GDM1 (cell line): ENCODE measurements around the gene FAM53A.
"Not testable (repeated sequence)": the region's sequence is repeated elsewhere in the genome, so short reads cannot be mapped to it uniquely, and the experiment has no call there.

Experiments used
- DNase-seq: peaks from one replicate; lab custom pipeline; 2025; lab: John Stamatoyannopoulos, UW

The FAM53A gene

DNA sequence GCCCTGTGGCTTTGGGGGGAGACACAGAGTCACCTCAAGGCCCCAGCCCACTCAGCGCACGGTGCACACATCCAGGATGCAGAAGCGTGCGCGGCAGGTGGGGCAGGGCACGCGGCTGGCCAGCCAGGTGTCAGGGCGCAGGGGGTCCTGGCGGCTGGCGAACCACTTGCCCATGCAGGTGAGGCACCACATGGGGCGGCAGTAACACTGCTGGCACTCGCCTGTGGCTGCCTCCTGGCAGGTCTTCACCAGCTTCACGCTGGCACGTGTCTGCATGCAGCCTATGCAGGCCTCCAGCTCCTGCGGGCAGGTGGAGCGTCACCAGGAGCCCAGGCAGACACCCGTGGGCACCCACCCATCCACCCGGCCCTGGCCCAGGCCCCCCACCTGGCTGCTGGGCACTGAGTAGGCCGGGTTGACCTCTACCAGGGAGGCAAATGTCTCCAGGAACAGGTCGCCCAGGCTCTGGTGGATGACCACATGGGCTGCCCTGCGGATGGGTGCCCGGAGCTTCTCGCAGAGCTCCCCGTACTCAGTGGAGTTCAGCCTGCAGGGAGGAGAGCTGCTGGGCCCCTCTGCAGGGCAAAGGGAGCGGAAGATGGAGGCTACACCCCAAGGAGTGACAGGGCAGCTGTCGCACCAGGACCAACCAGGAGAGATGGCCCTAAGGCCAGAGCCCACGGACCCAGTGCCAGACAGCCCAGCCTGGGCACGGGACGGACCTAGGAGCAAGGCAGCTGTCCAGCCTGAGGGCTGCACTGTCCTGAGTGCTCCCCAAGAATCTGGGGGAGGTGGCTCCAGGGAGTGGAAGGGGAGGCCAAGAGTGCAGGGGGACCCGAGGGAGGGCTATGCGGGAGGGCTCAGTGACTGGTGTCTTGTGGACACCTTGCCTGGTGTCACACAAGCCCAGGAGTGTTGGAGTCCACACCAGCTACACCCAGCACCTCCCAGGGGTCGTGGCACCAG is 33.3 kb upstream of the FAM53A start:
- DNase-seq: no peak

DNA sequence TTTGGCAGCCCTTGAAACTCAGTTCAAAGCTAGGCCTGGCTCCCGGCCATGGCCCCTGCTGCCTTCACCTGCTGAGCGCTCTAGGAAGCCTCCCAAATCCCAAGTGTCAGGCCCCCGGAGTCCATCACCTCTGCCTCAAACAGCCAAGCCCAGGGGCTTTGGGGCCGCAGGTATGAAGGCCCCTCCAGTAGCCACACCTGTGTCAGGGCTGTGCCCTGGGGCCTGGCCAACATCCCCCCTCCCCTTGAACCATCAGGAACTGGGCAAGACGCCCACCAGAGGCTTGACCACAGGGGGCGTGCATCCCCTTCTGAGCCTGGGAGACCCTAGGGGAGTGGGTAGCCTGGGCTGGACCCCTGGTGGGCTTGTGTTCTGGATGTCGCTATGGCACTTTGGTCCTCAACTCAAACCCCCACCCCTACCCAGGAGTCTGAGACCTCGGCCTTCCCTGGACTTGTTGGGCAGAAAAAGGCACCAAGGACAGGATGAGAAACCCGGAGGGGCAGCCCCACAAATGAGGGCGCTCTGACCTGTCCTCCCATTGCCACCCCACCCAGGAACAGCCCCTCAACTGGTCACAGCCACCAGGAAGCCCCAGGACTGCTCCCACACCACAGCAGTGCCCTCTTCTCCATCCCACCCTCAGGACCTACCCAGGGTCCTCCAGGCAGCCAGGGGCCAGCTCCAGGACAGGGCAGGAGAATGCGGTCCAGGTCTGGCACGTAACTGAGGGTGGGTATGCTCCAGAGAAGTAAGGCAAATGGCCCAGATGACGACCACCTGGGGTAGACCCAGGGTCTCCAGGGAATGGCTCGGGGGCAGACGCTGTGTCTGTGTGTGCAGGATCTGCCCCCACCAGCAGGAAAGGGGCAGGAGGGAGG is 32.2 kb upstream of the FAM53A start:
- DNase-seq: no peak

DNA sequence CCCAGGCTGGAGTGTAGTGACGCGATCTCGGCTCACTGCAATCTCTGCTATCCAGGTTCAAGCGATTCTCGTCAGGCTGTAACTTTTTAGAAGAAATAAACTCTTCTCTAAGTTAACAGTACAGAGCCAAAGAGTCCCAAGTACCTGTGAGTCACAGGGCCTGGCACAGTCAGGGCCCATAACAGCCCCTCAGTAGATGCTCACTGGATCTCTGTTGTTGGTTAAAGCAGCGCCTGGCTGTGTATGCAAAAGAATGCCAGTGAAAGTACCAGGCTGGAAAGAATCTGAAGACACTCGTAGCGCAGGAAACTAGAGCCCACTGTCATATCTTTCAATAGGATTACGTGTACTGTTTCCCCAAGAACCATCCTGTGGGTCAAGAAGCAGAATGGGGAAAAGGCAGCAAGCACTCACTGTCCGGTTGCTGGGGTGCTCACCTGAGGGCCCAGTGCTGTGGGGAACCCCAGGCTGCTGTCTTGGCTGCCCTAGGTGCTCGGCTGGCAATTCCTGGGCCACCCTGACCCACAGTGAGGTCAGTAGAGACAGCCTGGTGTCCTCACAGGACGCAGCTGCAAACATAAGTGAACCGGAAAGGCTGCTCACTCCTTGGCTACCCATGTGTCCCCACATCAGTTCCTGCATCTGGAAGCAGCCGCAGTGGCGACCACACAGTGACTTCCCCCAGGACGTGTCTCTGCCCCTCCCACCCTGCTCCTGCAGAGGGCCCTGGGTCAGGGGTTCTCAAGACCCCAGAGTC is 31.1 kb upstream of the FAM53A start:
- peak; percentile 56 for DNase-seq

DNA sequence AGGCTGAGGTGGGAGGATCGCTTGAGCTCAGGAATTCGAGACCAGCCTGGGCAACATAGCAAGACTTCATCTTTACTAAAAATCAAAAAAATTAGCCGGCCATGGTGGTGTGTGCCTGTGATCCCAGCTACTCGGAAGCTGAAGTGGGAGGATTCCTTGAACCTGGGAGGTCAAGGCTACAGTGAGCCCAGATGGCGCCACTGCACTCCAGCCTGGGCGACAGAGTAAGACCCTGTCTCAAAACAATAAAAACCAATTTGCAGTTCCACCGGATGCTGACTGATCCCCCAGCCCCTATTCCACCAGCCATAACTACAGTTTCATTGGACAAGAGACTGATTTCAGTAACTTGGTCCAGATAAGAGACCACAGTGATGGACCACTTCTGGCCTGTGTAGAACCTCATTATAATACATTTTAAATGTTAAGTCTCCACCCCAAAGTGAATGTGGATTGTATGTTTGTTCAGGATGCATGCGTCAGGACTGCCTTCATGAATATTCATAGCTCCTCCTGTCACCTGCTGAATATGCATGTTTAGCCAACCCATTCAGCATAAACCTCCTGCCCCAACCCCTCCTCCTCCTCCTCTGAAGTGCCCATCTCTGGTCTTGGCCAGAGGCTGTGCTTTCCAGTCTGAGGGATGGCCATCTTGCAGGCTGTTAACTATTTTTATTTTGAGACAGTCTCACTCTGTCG is 30.3 kb upstream of the FAM53A start:
- DNase-seq: no peak

DNA sequence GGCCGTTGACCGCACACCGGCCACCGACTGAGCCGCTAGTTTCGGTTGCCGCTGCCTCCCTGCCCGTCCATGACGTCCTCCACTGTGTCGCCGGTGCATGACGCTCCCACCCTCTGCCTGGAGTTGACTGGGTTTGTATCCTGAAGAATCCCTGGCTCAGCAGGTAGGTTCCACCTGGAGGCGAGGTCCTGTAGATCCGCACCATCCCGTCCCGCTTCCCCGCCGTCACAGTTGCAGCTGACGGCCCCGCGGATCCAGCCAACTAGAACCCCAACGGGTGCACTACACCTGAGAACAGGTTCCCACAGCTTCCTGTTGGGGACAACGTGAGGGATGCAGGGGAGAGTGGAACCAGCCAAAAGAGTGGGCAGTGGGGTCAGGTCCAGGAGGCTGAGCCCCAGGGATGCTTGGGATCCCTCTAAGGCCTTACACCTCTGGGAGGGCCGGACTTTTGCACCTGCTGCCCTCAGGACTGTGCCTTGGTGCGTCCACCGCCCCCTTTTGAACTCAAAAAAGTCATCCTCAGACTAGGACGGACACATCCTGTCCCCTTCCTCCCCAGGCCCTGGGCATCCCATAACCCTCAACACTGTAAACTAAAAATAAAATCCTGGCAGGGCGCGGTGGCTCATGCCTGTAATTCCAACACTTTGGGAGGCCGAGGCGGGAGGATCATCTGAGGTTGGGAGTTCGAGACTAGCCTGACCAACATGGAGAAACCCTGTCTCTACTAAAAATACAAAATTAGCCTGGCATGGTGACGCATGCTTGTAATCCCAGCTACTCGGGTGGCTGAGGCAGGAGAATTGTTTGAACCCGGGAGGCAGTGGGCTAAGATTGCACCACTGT is 29.1 kb upstream of the FAM53A start:
- no peak for DNase-seq

DNA sequence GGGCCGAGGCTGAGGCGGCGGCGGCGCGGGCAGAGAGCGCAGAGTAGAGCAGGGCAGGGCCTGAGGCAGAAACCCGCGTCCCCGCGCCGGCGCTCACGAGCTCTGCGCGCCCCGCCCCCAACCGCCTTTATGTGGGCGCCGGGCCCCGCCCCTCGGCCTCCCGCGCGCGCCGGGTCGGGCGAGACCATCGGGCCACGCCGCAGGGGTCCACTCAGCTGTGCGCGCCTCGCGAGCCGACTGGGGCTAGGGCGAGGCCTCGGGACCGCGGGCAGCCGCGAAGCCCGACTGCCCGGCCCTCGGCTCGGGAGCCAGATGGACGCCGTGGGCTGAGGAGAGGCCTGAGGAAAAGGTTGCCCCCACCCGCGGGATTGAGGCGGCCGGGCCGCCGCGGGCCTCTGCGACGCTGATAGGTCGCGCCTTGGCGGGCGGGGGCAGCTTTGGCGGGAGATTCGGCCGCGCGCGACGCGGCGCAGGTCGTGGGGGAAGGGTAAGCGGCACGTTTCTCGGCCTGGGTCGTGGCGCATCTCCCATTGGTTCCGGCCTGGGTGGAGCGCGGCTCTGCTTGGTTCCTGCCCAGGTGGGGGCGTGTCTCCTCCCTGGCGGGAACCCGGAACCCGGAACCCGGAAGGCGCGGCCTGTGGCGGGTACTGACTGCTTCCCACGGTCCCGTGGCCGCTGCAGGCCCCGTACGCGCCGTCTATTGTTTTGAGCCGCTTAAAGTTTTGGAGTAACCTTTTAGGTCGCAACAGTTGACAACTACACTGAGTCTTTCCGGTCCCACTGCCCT is 28.3 kb upstream of the FAM53A start, which contains the start of gene SLBP:
Gene SLBP, minus strand, starts transcription at position 104 of the 787 bp plus-strand sequence. CDS start 131 bp downstream, outside the sequence.
- peak; percentile 98 for DNase-seq

DNA sequence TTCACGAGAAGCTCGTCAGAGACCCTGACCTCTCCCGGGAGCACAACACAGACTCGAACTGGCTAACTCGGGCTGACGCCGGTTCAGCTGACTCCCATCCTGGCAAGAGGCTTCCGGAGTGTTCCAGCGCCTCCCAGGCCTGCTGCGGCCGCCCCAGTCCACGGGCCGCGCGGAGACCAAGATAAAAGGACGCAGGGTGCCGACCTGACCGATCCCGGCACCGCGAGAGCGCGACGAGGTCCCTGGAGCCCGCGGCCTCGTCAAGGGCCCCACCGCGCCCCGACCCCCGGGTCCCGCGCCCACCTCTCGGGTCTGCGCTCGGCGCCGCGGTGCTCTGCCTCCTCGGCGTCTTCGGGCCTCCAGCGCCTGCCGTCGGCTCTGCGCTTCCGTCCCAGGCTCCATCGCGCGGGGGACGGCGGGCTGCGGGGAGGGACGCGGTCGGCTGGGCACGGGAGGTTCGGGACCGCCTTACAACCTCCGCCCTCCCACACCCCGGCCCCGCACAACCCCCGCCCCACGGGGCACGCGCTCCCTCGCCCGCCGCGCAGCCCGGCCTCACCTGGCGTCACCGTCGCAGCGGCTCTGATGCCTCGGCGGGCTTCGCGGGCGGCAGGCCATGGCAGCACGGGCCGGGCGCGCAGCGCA is 27.6 kb upstream of the FAM53A start:
- no peak for DNase-seq

DNA sequence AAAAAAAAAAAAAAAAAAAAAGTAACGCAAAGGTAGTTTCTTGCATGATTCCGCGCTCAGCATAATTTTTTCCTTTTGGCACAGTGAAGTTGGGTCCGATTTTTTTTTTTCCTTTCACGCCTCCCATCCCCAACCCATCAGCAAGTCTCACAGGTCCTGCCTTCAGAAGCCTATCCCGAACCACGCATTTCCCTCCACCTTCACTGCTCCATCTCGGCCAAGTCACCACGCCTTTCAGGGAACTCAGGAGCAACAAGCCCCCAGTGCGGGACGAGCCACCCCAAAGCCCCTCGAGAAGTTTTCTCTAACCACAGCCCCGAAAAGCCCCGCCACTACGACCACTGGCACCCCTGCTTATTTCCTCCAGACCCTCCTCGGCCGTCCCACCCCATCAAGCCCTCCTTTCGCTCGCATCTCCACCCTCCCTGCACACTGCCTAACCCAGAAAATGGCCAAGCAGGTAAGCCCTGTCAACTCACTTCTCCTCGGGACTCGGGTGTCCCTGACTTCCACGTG is 27.0 kb upstream of the FAM53A start:
- no peak for DNase-seq

DNA sequence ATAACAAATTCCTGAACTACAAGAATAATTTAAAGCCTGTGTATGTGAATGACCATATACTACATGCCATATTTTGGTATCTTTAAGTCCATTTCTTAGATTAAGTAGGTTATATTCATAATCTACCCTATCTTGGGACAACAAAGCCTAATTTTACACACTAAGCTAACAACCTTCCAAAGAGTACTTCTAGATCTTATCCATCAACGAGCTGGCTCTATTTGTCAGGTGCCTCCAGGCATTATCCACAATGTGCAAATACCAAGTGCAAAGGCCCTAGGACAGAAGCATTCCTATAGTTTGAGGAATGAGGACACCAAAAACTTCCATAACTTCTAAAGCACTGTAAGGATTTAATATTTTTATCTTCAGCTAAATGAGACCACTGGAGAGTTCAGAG is 24.5 kb upstream of the FAM53A start:
- DNase-seq: no peak

DNA sequence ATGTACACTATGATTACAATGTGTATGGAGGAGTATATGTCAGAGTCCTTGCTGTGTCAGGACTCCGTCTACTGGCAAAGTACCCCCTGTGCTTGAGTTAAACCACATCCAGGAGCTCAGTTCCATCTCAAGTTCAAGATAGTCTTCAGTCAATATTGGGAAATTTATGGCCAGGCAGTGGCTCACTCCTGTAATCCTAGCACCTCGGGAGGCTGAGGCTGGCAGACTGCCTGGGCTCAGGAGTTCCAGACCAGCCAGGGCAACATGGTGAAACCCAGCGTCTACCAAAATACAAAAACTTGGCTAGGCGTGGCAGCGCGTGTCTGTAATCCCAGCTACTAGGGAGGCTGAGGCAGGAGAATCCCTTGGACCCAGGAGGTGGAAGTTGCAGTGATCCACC is 22.2 kb upstream of the FAM53A start:
- no peak for DNase-seq

DNA sequence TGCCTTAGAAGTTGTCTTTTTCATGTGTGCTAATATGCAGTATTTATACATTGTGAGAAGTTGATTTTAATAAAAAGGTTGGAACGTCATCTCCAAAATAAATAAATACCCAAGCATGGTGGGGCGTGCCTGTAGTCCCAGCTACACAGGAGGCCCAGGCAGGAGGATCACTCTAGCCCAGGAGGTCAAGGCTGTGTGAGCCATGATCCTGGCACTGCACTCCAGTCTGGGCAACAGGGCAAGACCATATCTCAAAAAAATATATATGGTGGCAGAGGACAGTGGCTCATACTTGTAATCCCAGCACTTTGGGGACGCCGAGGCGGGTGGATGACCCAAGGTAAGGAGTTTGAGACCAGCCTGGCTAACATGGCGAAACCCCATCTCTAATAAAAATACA is 21.6 kb upstream of the FAM53A start:
- DNase-seq: no peak

DNA sequence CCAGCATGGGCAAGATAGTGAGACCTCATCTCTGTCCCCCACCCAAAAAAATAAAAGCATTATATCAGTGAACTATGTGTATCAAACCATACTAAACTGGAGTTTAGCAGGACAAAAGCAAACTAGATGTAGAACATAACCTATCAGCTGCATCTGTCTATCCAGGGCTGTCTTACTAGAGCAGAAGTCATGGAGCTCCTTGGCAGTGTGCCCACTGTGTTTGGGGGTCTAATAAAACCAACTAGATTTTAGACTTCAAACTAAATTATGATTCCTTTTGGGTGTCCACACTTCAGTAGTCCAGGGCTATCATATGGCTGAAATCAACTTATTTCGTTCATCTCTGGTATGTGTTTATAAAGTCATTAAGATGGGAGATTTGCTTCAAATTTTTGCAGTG is 19.8 kb upstream of the FAM53A start:
- DNase-seq: no peak

DNA sequence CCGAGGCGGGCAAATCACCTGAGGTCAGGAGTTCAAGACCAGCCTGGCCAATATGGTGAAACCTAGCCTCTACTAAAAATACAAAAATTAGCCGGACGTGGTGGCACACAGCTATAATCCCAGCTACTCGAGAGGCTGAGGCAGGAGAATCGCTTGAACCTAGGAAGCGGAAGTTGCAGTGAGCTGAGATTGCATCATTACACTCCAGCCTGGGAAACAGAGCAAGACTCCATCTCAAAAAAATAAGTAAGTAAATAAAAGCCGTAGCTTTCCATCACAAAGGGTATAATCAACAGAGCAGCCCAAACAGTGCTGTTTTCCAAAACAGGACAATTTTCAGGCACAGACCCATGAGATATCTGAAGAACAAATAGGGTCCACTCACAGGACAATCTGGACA is 17.6 kb upstream of the FAM53A start:
- not testable (repeated sequence) for DNase-seq

DNA sequence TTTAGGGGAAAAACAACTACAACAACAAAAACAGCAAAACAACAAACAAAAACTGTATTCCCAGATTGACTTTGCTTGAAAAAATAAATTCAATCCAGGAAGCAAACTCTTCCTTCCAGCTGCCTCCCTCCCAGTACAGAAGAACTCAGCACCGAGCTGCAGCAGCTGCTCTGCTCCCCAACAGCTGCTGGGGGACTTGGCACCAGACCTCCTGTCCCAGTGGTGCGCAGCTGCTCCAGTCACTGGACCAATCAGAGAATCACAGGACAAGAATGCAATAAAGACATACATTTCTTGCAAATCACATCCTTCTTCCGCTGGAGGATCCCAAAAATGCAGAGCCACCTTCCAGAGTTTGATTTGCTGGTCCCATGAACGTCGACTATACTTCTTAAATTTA is 11.8 kb upstream of the FAM53A start:
- no peak for DNase-seq

DNA sequence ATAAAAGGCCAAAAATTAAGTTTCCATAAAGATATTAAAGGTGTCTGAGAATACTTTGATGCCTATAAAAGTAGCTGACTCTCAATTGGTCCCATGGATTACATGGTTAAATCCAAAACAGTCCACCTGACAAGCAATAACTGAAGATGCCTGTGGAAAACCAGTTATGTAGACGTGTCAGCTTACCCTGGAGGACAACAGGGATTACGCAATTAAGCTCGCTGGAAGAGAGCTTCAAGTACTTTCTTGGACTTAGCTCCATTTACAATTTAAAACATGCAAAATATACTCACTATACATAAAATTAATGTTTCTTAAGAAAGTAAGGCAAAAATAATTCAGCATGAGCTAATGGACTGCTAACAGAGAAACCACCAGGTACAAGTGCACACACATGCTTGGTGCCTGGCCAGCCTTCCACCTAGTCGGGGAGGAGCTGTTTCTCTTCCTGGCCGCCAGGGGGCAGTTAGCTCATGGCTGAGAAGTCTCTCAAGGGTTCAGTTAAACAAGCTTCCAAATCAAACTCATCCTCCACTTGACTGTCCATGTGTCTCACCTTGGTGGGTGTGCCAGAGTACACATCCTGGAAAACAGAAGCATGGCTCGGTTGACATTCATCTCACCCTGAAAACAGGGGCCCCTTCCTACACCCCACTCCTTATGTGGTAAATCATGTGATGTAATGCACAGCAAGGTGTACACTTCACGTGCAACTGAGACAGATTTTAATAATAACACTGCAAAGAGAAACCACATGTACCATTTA is 9.2 kb upstream of the FAM53A start:
- DNase-seq: peak; percentile 36

DNA sequence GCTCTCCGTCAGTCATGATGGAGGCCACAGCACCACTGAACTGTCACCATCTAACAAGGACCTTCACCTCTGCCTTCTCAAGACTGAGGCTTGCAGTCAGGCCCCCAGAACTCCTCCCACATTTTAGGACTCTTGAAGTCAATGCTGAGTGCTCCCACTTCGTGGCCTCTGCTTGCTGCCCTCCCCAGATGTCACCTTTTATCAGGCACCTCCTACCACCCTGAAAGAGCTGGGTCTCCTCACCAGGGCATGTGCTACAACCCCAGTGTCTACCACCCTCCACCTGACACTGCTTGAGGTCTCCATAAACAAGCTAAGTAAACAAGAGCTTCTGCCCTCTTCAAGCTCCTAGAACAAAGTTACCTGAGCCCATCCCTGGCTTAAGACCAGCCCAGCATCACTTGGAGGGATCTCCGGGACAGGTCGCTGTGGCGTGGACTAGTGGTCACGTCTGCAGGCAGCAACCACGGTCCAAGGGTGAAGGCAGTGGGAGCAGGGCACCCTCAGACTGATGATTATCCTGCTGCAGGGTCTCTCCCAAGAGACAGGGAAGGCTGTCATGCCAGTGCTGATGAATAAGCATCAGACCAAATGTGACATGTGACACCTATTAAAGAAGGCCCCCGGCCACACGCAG is 7.7 kb upstream of the FAM53A start:
- no peak for DNase-seq

DNA sequence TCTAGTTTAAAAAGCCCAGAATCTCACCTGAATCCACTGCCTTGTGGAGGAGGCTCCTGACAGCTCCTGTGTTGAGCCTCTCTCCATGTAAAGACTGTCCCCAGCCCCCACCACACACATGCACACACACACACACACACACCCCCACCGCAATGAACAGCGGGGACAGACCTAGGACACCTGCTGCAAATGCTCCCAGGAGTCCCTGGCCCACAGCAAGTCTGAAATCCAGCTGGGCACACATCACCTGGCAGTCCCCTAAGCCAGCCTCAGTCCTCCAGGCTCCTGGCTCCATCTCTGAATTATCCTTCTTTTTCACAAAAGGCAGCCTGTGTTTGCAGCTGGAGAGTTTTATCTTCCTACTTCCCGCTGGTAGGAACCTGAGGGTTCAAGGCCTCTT is 6.6 kb upstream of the FAM53A start:
- DNase-seq: no peak
